NCI-H146 treated with DMSO at 0.1 percent for 48 hours (cell line): ENCODE measurements around the gene ARHGAP8.
"Not testable (repeated sequence)": the region's sequence is repeated elsewhere in the genome, so short reads cannot be mapped to it uniquely, and the experiment has no call there.

Experiments used
- DNase-seq: peaks from one replicate; lab custom pipeline; 2025; ENCODE audit not compliant: unreplicated experiment; lab: John Stamatoyannopoulos, UW

ARHGAP8 gene

GRCh38 chr22:44904492-44905152, 152.2 kb downstream of the ARHGAP8 start:
- DNase-seq = not testable (repeated sequence)

GRCh38 chr22:44906248-44906936, 154.0 kb downstream of the ARHGAP8 start:
- DNase-seq = no peak

GRCh38 chr22:44906999-44907644, 154.7 kb downstream of the ARHGAP8 start:
- DNase-seq = no peak

- DNase-seq = no peak
Measured at GRCh38 chr22:44907765-44908737, 155.7 kb downstream of the ARHGAP8 start.

- DNase-seq = no peak
Measured at GRCh38 chr22:44909241-44909640, 156.9 kb downstream of the ARHGAP8 start.
